Measurements from ENCODE around the gene UPB1.
A peak's percentile ranks its signal among the peaks of the same experiment; 100 is the strongest.

- TF ChIP-seq CTCF (conservative IDR thresholded peaks at IDR 0.05; ENCODE audit: low read depth, low read length) (peak; percentile 74), EZH2 (IDR thresholded peaks at IDR 0.05; ENCODE audit: borderline replicate concordance, low read depth, low read length, poor library complexity, severe bottlenecking) (no peak)
Measured at GRCh38 chr22:24503137-24503842, 8.2 kb downstream of the UPB1 start.

Measured in A673 (cell line).